Embryonic facial prominence (tissue), 1 donor: Measurements from ENCODE around the gene TPGS2.
"Not testable (repeated sequence)": the region's sequence is repeated elsewhere in the genome, so short reads cannot be mapped to it uniquely, and the experiment has no call there.

ENCODE experiments used
- DNase-seq: peaks from one replicate; pipeline ENCODE4 v3.0.0-alpha.2; 2016; ENCODE audit errors: extremely low spot score

Gene TPGS2

DNA sequence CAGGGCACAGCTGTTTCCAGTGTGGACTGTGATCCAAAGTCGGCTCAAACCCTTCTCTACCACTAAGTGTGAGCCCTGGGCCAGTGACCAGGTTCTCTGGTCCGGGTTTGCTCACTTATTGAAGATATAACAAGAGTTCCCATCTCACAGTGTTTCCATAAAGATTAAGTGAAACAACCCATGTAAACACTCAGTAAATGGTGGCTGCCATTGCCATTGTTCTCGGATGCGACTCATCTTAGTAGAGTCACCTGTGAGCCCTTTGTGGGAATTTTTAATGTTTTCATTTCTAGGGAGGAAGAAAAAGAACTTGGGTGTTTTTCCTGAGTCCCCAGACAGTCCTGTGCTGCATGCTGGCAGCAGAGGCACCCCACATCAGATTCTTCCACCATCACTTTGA lies 53.4 kb downstream of the TPGS2 start:
- DNase-seq, result no peak

DNA sequence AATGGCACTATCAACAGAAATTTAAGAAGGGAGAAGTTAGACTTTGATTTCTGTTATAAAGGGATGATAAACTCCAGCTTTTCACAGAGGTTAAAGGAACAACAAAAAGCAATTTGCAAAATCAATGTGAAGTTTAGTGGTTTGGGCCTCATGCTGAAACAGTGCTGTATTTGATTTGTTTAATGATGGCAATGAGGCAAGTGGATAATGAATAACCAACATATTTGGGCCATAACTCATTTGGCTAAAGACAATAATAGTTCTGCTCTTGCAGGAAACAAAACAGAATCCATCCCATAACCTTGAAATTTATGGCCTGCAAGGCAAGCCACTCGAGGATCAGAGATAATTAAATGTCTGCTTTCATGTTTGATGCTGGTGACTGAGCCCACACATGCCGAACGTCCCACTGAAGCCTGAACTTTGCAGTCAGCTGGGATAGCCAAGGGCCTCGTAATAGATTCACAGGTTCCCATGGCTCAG lies 56.5 kb downstream of the TPGS2 start:
- DNase-seq, result no peak

DNA sequence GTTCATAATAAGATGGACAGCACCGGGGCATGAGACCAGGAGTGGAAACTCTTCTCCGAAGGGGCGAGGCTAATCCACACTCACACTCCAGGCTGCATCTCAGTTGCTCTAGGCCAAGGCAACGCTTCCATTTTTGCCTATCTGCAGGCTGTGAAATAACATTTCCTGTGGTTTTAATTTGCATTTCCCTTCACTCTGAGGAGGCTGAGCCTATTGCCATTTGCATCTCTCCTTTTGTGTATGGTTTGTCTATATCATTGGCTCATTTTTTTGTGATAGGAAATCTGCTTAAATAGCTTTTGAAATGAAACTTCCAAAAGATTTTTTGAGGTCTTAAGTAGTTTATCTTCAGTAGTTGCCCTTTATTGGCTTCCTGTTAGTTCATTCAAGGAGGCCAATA lies 57.6 kb downstream of the TPGS2 start:
- DNase-seq, result no peak

DNA sequence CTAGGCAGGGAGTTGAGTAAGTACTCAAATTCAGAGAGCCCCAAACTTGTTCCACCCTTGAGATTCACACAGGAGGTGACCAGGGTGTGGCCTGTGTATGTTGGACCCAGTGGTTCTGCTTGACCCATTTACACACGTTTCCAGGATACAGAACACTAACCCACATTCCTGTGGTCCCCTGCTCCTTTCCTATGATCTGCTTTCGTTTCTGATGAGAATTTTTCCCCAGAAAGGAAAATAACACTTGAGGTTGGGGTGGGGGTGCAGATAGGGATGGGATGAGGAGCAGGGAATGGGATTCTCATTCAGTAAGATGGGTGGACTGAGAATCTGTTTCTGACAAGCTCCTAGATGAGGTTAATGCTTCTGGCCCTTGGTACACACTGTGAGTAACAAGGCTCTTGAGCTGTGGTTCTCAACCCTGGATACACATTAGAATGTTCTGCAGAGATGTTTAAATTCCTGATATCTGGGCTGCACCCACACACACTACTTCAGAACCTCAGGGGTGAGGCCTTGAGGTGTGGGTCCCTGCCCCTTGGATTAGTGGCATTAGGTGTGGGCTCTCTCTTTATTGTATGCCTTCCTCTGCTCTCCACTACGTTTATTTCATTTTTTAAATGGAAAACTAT lies 58.4 kb downstream of the TPGS2 start:
- DNase-seq, result no peak

DNA sequence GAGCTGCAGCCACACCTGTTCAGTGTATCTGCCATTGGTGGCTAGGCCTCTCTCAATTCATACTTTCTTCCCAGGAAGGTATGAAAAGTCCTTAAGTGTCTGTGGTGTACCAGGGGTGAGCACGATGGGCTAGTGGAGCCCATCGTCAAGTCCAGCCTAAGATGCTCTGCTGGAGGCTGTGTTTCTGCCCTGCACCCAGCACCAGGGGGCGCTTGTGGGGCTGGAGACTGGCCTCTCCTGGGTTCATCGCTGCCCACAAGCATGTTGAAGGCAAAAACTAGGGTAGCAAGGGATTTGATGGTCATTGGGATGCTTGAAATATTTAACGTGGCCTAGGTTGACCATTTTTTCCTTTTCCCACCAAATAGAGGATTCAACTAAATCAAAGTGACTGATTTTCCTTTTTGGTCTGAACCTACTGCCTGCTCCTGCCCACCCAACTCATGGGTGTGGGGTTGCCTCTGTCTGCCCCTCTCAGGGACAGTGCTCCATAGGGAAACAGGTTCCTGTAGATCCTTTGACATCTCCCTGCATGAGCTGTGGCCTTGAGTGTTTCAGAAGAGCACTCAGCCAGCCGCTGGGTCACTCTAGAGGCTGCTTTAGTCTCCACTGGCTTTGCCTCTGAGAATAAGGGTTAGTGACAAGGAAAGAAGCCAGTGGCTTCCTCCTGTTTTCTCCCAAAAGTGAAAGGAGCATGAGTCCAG lies 59.0 kb downstream of the TPGS2 start:
- no peak for DNase-seq

DNA sequence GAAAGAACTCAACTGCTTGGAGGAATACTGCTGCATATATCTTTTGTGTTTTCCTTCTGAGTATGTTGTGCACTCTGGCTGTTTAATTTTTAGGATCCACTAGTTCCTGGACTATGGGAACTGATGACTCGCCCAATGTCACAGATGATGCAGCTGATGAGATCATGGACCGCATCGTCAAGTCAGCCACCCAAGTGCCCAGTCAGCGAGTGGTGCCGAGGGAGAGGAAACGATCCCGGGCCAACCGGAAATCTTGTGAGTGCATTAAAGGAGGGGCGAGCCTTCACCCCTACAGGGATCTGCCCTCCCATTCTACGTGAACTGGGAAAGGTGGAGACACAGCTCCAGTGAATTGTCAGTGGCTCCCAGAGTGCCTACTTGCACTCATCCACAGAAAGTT lies 59.6 kb downstream of the TPGS2 start:
- no peak for DNase-seq

DNA sequence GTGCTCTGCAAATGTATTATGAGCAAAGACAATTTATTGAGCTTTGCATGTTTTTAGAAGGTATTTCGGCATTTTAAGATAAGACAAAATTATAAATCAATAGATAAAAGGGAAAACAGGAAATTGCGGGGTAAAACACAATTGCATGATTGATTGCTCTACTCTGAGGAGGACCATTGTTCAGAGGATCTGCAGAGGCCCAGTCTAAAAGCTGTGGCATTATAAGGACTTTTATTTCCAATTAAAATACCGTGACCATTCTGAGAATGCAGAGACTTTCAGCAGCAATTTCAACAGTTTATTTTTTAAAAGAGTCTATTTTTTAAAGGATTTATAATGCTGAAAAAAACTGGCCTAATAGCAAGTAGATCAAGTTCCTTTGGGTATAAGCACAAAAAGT lies 62.0 kb downstream of the TPGS2 start:
- no peak for DNase-seq

DNA sequence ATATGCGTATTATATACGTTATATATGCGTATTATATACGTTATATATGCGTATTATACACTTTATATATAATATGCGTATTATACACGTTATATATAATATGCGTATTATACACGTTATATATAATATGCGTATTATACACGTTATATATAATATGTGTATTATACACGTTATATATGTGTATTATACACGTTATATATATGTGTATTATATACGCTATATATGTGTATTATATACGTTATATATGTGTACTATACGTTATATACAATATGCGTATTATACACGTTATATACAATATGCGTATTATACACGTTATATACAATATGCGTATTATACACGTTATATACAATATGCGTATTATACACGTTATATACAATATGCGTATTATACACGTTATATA lies 65.8 kb downstream of the TPGS2 start:
- DNase-seq, result not testable (repeated sequence)

DNA sequence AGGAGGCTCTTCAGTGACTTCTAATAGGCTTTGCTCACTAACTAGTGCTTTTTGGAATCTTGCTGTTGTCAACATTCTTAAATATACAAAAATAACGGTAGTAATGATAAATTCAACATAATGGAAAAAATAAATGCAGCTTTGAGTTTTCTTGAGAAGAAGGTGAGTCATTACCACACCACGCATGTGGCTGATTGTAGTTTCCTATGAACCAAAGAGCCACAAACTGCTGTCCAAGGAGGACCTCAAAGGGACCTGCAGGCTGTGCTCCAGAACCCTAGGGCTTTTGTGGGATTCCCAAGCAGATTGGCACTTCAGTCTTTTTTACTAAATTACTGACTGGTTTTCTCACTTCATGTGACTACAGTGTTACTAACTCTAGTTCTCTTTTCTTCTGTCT lies 66.7 kb downstream of the TPGS2 start:
- no peak for DNase-seq

DNA sequence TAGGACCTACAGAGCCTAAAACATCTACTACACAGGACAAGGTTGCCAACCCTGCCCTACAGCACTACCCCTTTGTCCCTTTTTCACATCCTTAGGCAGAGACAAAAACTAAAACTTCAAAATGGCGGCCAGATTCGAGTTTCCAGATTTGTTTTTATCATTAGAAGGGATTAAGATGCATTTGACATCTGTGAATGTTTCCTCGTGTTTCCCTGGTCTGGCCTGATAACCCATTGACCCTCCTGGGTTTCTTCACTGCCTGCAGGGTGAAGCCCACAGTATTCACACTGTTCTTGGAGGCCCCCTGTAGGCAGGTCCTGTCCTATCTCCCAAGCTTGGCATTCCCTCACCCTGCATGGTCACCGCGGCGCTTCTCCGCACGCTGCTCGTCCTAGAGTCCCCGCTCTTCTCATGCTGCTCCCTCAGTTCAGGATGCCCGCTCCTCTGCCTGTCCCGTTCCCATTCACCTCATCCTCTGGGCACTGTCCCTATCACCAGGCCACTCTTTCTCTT lies 67.6 kb downstream of the TPGS2 start:
- DNase-seq, result no peak

DNA sequence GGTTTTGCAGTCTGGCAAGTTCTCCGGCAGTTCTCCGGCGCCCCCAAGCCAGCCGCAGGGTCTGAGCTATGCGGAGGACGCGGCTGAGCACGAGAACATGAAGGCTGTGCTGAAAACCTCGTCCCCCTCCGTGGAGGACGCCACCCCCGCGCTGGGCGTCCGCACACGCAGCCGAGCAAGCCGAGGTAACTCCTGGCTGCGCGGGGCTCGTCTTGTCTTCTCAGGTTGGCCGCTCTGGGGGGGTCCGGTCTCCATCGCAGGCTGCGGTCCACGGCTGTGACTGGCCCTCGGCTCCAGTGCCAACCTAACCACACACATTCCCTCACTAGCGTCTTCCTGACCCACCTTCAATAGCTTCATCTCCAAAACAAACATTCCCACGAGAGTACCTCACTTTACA lies 68.2 kb downstream of the TPGS2 start:
- DNase-seq, result no peak

DNA sequence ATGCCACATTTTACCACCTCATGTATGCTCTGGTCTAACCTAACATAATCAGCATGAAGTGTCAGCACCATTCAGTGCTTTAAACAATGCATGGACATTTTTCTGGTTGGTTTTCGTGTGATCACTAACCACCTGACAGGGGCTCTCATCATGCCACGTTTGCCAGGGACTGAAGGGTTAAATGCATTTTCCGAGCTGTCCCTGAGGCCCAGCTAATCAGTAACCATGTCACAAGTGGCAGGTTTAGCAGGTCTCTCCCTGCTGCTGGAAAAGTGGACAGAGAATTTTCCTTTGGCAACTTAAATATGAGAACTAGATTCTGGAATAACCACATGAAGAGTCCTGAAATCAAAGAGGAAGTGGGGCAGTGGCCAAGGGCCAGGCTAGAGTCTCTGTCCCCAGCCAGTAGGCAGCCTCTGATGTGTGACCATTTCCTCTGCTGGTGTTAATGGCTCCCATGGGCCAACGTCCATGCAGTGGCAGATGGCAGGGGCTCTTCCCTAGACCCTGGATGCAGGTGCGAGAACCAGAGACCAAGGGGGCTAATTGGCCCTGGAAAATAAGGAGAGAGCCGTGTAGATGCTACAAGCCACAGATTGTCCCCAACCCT lies 69.5 kb downstream of the TPGS2 start:
- DNase-seq, result no peak

DNA sequence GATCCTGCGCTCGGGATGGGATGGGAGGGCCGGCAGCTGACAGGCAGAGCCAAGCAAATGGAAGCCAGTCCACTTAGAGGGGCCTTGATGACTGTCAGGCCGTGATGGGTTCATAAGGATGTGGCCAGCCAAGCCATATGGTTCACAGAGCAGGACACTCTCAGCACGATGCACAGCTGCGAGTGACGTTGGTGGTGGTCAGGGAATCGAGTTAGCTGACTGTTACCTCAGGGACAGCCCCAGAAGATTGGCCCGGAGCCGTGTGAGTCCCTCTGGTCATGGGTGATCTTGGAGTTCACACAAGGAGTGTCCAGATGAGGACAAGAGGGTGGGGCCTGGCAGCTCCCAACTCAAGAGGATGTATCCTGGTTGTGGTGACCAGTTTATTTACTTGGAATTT lies 70.2 kb downstream of the TPGS2 start:
- DNase-seq, result no peak

DNA sequence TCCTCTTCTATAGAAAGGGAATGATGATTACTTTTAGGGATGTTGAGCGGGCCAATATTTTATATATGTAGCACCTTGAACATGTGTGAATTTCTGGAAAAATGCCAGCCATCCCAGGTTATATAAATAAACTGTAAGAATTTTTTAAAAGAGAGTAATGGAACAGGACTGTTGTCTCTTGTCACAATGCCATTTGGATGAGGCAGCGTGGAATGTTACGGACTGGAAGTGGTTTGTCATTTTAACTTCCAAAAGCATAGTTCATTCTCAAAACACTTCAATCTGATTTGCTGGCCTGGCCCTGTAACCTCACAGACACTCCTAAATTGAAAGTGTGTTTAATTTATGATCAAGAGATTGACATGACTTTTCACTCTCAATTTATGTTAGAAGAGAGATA lies 70.8 kb downstream of the TPGS2 start:
- no peak for DNase-seq

DNA sequence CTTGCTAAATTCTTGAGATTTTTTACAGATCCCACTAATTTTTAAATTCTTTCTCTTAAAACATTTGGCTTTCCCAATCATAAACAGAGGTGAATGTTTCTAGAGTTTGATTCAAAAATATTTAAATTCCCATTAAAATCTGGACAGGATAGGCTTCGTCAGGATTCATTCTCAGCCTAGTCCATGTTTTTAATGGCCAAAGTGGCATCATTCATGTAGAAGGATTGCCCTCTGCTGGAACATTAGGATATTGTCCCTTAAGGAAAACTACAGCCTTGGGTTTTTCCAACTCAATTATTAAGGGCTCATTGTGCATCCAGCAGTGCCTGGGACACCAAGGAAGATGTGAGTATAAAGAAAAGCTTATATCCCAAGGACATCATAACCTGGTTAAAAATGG lies 71.7 kb downstream of the TPGS2 start:
- no peak for DNase-seq

DNA sequence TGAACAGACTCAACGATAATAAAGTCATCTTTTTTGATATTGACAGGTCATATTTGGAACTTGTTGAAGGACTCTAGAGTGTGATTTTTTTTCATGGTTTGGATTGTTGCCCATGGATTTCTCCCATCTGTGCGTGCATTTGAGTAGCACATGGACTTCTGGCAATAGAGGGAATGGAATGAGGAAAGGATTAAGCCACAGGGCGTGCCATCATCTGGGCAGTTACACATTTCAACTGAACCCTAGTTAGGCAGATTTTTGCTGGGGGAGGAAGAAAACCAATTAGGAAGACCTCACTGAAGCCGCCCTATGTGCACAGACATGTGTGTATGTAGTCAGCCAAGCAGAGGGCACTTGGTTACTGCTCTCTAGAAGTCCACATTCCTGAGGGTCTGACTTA lies 72.6 kb downstream of the TPGS2 start:
- no peak for DNase-seq

DNA sequence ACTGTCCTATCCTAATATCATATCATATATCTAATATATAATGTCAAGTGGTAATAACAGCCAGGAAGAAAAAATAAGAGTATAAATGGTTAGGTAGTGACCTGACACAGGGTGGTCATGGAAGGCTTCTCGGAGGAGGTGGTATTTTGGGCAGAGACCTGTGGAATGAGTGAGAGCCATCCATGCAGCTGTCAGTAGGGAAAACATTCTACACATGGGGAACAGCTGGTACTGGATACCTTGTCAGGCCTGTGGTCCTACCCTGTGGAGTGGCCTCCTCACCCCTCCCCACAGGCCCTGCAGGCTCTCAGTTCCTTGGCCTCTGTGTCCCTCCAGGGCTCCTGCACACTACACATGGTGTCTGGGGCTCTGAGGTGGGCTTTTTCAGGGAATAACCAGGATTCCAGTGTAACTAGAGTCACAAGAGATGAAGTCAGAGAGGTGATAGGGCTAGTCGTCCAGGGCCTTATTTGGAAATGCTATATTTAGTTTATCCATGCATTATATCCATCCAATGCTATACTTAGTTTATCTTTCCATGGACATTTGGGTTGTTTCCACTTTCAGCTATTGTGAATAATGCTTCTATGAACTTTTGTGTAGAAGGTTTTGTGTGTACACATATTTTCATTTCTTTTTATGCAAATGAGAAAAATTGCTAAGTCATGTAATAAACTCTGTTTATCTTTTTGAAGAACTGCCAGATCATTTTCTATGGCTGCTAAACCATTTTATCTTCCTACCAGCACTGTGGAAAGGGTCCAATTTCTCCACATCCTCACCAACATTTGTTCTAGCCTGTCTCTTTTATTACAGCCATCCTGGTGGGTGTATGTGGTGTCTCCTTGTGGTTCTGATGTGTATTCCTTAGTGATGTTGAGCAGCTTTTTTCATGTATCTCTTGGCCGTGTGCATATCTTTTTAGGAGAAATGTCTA lies 75.6 kb downstream of the TPGS2 start:
- no peak for DNase-seq

DNA sequence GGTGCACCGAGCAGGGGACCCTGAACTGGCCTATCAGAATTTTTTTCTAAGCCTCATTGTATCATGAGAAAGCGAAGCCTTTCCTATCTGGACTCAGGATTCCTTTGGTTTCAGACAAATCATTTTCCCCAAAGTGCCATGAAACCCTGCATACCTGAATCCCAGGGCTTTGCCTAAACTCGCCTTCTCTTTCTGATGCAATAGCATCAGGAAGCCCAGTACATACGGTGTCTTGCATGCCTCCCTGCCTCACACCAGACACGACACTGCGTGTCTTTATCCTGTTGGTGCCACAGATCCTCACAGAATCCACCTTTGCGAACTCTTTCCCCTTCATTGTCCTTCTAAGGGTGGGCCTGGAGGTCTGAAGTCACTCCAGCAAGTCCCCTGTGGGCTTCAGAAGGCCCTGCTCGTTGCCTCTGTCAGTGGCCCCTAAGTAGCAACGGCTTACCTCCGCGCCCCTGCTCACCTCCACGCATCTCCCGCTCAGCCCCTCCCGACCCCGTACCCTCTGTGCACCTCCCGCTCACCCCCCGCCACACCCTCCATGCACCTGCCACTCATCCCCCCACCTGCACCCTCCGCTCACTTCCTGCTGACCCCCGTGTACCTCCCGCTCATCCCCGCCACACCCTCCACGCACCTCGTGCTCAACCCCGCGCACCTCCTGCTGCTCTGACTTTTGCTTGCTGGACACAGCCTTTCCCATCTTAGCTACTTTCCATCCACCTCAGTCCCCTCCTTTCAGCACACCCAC lies 83.4 kb downstream of the TPGS2 start:
- DNase-seq, result no peak

DNA sequence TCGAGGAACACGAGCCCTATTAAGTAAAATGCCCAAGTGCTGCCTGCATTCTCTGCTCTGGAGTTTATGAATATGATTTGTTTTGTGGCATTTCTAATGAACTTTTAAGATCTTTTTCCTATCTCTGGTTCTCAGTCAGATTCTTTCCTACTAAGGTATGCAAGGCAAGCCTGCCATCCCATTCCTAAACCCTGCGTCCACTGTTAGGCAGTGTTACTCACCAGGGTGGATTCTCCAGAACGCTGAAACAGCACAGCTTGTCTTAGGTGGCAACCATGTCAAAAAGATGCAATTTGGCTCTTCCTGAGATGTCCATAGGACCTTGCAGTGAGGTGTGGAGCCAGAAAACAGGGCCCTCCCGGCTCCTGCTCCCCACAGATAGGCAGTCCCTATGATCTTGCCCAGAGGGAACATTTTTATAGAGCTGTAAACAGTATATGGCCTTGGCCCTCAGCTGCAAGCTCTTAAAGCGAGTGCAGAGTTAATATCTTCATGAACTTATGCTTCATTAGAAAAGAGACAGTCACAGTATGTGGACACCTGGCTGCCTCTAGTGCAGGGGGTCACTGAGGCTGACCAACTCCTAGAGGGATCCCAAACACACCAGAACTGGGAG lies 84.4 kb downstream of the TPGS2 start:
- no peak for DNase-seq
